Endodermal cell (in vitro differentiated cells): ENCODE data around the gene YAP1. TPM values are rescaled to one million over a fixed set of nuclear protein-coding genes. Genes with fewer than 3 reads are reported as not detected.

Experiments used
- DNase-seq: peaks from one replicate; pipeline ENCODE4 v3.0.0-alpha.2; 2017
- H3K27ac ChIP-seq: 2 replicates; pipeline ENCODE4 v1.5.1; 2013; ENCODE audit warnings: mild to moderate bottlenecking, low read depth, low read length, moderate library complexity
- H3K27me3 ChIP-seq: 2 replicates; pipeline ENCODE4 v1.6.1; 2013; ENCODE audit warnings: mild to moderate bottlenecking, low read length, moderate library complexity; ENCODE audit not compliant: insufficient read depth, control insufficient read depth, poor library complexity, severe bottlenecking
- H3K36me3 ChIP-seq: 2 replicates; pipeline ENCODE4 v1.7.0; 2013; ENCODE audit warnings: mild to moderate bottlenecking, low read length, moderate library complexity; ENCODE audit not compliant: control insufficient read depth, insufficient read depth
- H3K4me1 ChIP-seq: one replicate; pipeline ENCODE4 v1.7.0; 2013; ENCODE audit warnings: low read length; ENCODE audit not compliant: control insufficient read depth, insufficient read depth
- H3K4me3 ChIP-seq: 2 replicates; pipeline ENCODE4 v1.5.1; 2013; ENCODE audit warnings: mild to moderate bottlenecking, low read length, moderate library complexity
- H3K9ac ChIP-seq: 2 replicates; pipeline ENCODE4 v1.6.1; 2013; ENCODE audit warnings: mild to moderate bottlenecking, low read length, moderate library complexity; ENCODE audit not compliant: poor library complexity, severe bottlenecking; ENCODE audit errors: extremely low read depth
- H3K9me3 ChIP-seq: 2 replicates; pipeline ENCODE4 v1.6.1; 2013; ENCODE audit warnings: mild to moderate bottlenecking, low read length, moderate library complexity; ENCODE audit not compliant: control insufficient read depth
- H3K27ac Mint-ChIP-seq: 2 replicates; pipeline ENCODE4 v1.8.0; 2020; ENCODE audit warnings: mixed read lengths
- H3K27me3 Mint-ChIP-seq: 2 replicates; pipeline ENCODE4 v1.8.0; 2021; ENCODE audit warnings: mild to moderate bottlenecking, mixed read lengths; ENCODE audit not compliant: insufficient read depth
- H3K36me3 Mint-ChIP-seq: 2 replicates; pipeline ENCODE4 v1.8.0; 2020; ENCODE audit warnings: low read depth, mixed read lengths
- H3K4me1 Mint-ChIP-seq: 2 replicates; pipeline ENCODE4 v1.8.0; 2020; ENCODE audit warnings: mixed read lengths
- H3K4me3 Mint-ChIP-seq: 2 replicates; pipeline ENCODE4 v1.8.0; 2020; ENCODE audit warnings: mild to moderate bottlenecking, moderate library complexity, mixed read lengths
- H3K9me3 Mint-ChIP-seq: 2 replicates; pipeline ENCODE4 v1.8.0; 2020; ENCODE audit warnings: mild to moderate bottlenecking, mixed read lengths
- CTCF ChIP-seq: fragments of 200-600 bp; sonication (generic); conservative IDR thresholded peaks from 2 replicates; pipeline ENCODE4 v1.5.0; 2021; ENCODE audit warnings: antibody characterized with exemption, mild to moderate bottlenecking
- WGBS, 2 experiments: methylation state at CpG; one replicate each; pipeline versions ENCODE4 v1.1.5 to v1.1.7; 2013; ENCODE audit warnings: missing lambda C conversion rate in 2 of 2, mixed read lengths in 1 of 2; ENCODE audit not compliant: insufficient coverage in 1 of 2, insufficient read length in 1 of 2; 5-methylcytosine and 5-hydroxymethylcytosine counted together
- total RNA-seq, 2 donors: library from RNA; stranded (reverse); fragmentation: NEBNext Ultra II Directional in 1 of 2; extraction: Animal tissue kit (Norgen Biotek cat#: 25700) in 1 of 2; gene quantifications; 2 replicates in 1 of 2; 3 replicates in 1 of 2; pipeline ENCODE4 v1.2.1, GENCODE V29; 2021

YAP1 gene
- total RNA-seq, 2 donors from 2014 or later: 224 to 228 TPM

- Mint-ChIP-seq H3K4me3 (no peak overlapping the region), H3K27ac (no peak overlapping the region), H3K4me1 (peaks cover 24% of the 10 kb centered on the region), H3K36me3 (peaks cover 31% of the 10 kb centered on the region), H3K9me3 (no peaks in the 10 kb centered on the region), H3K27me3 (no peaks in the 10 kb centered on the region)
- H3K4me1 ChIP-seq: peaks cover 22% of the 10 kb centered on the region
- no peak overlapping the region for H3K9ac ChIP-seq
- TF ChIP-seq CTCF: no peak
- H3K36me3 ChIP-seq: peaks cover 38% of the 10 kb centered on the region
- no peaks in the 10 kb centered on the region for H3K9me3 ChIP-seq
- no peak overlapping the region for H3K27ac ChIP-seq
- H3K27me3 ChIP-seq: no peaks in the 10 kb centered on the region
- DNase-seq: no peak
- H3K4me3 ChIP-seq: no peak overlapping the region
These were observed 60.9 kb downstream of the YAP1 start for GRCh38 chr11:102171101-102171500.

GRCh38 chr11:102172127-102172848, 62.0 kb downstream of the YAP1 start:
- no peak overlapping the region for H3K27ac Mint-ChIP-seq
- peaks cover 39% of the 10 kb centered on the region for H3K36me3 ChIP-seq
- no peaks in the 10 kb centered on the region for H3K9me3 ChIP-seq
- H3K27me3 Mint-ChIP-seq: no peaks in the 10 kb centered on the region
- H3K4me1 ChIP-seq: peaks cover 22% of the 10 kb centered on the region
- no peak overlapping the region for H3K4me3 ChIP-seq
- H3K27ac ChIP-seq: no peak overlapping the region
- H3K27me3 ChIP-seq: no peaks in the 10 kb centered on the region
- H3K4me3 Mint-ChIP-seq: no peak overlapping the region
- WGBS, 2 experiments: 93 to 100% methylated on average over 2 to 4 of the region's 6 CpGs
- no peak overlapping the region for H3K9ac ChIP-seq
- no peak for DNase-seq
- no peak for TF ChIP-seq CTCF
- peaks cover 24% of the 10 kb centered on the region for H3K4me1 Mint-ChIP-seq
- H3K36me3 Mint-ChIP-seq: peaks cover 38% of the 10 kb centered on the region
- no peaks in the 10 kb centered on the region for H3K9me3 Mint-ChIP-seq

GRCh38 chr11:102177126-102177525, 66.9 kb downstream of the YAP1 start:
- Histone ChIP-seq H3K27me3 (no peaks in the 10 kb centered on the region), H3K36me3 (peaks cover 73% of the 10 kb centered on the region), H3K9ac (no peak overlapping the region), H3K9me3 (peaks cover 12% of the 10 kb centered on the region), H3K4me1 (peaks cover under 1% of the 10 kb centered on the region), H3K4me3 (no peak overlapping the region), H3K27ac (no peak overlapping the region)
- Mint-ChIP-seq H3K4me3 (no peak overlapping the region), H3K4me1 (peaks cover 11% of the 10 kb centered on the region), H3K9me3 (peaks cover 4% of the 10 kb centered on the region), H3K27me3 (no peaks in the 10 kb centered on the region), H3K36me3 (peaks cover 76% of the 10 kb centered on the region), H3K27ac (no peak overlapping the region)
- no peak for DNase-seq
- WGBS, 2 experiments: 93 to 100% methylated on average over 2 of the region's 2 CpGs
- no peak for TF ChIP-seq CTCF
